ENCODE data around the gene UPK1B. TPM values are rescaled to one million over a fixed set of nuclear protein-coding genes. Genes with fewer than 3 reads are reported as not detected.

Gene UPK1B
- polyA plus RNA-seq, 2 of the 4 experiments (the other 2 are of a cell fraction), result 7.1 to 36.7 TPM

DNA sequence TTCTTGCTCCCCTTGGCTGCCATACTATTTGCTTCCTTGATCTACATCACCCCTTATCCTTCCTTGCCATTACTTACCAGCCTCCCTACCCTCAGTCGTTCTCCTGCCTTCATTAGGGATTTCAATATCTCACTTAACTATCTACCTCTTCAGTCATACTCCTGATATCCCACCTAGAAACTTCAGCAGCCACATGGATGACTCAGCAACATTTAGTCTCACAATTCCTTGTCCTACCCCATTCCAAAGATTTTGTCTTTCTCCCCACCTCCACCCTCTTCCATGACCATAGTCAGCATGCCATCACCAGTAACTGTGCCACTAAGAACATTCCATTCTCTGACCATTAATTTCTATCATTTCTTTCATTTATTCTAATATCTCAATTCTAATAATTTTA, 18.4 kb downstream of the UPK1B start (continued):
- TF ChIP-seq, protein P1, sequence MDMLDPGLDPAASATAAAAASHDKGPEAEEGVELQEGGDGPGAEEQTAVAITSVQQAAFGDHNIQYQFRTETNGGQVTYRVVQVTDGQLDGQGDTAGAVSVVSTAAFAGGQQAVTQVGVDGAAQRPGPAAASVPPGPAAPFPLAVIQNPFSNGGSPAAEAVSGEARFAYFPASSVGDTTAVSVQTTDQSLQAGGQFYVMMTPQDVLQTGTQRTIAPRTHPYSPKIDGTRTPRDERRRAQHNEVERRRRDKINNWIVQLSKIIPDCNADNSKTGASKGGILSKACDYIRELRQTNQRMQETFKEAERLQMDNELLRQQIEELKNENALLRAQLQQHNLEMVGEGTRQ (IDR thresholded peaks at IDR 0.05), result no peak
- TF ChIP-seq RFX5 (IDR thresholded peaks at IDR 0.05), result no peak

- WGBS (ENCODE audit: missing lambda C conversion rate), result 15% methylated on average over 7 of the region's 7 CpGs
- peak; percentile 54 to 56; a peak in 5 of 6 replicates for ATAC-seq
- DNase-seq (ENCODE audit: low read depth in 1 of 2, low spot score in 1 of 2), result peak in 1 of 2 experiments; percentile 62
- TF ChIP-seq TP53 (CRISPR knock-in tag; IDR thresholded peaks at IDR 0.05) (no peak), GATA3 (IDR thresholded peaks at IDR 0.05; ENCODE audit: borderline replicate concordance) (peak; percentile 47; the same call in 1 of the 2 replicates)
- Histone ChIP-seq H3K4me2 (peak overlapping the region; percentile 71), H3K27ac (peak overlapping the region; percentile 68 to 82), H3K4me1 (peaks cover 40% of the 10 kb centered on the region), H3K4me3 (no peak overlapping the region), H3K9me3 (no peaks in the 10 kb centered on the region)
- FAIRE-seq, result peak; percentile 87
- POLR2A ChIA-PET, result no interaction called here
- CTCF ChIA-PET, result interaction anchor here (1.1 kb wide), 1 partner anchor 47 kb away, joined by 5 read pairs; no protein-coding TSS in a partner anchor
Observed at GRCh38 chr3:119194237-119195150, 21.1 kb downstream of the UPK1B start.

- peak overlapping the region; percentile 68 to 82 for H3K27ac ChIP-seq
- H3K9me3 ChIP-seq, result no peaks in the 10 kb centered on the region
- no peak for TF ChIP-seq NR3C1 (IDR thresholded peaks at IDR 0.05)
- no peak for TF ChIP-seq HOXA7 (CRISPR knock-in tag; IDR thresholded peaks at IDR 0.05)
- TF ChIP-seq KDM1A (IDR thresholded peaks at IDR 0.05; ENCODE audit: low read depth), result no peak
- no peak for TF ChIP-seq ATOH8 (CRISPR knock-in tag; IDR thresholded peaks at IDR 0.05; ENCODE audit: low read depth)
- TF ChIP-seq KDM5A (IDR thresholded peaks at IDR 0.05), result no peak
- no peak for TF ChIP-seq CTCF (IDR thresholded peaks at IDR 0.05)
- TF ChIP-seq JUN (IDR thresholded peaks at IDR 0.05), result no peak
- TF ChIP-seq HDAC2 (IDR thresholded peaks at IDR 0.05), result no peak
- no peak for TF ChIP-seq RAD21 (conservative IDR thresholded peaks at IDR 0.05 in 1 of 2, IDR thresholded peaks at IDR 0.05 in 1 of 2)
- ChIA-PET POLR2A (no interaction called here), CTCF (interaction anchor here (0.6 to 1.1 kb wide), 2 partner anchors 12 to 46 kb away, joined by 3 to 5 read pairs; no protein-coding TSS in a partner anchor)
- 10% methylated on average over 1 of the region's 1 CpG for WGBS (ENCODE audit: missing lambda C conversion rate)
- DNase-seq (ENCODE audit: low read depth in 1 of 2, low spot score in 1 of 2) (no peak), ATAC-seq (peak; percentile 58 to 64; a peak in 5 of 6 replicates), FAIRE-seq (no peak)
- H3K4me2 ChIP-seq, result peak overlapping the region; percentile 71
- no peak overlapping the region for H3K4me3 ChIP-seq
- peaks cover 38% of the 10 kb centered on the region for H3K4me1 ChIP-seq
Observed at GRCh38 chr3:119195151-119195476, 21.7 kb downstream of the UPK1B start.

- peak; percentile 44 to 69; a peak in 4 of 6 replicates for ATAC-seq
- ChIA-PET CTCF (interaction anchor here (1.1 kb wide), 1 partner anchor 45 kb away, joined by 5 read pairs; no protein-coding TSS in a partner anchor), POLR2A (no interaction called here)
- Histone ChIP-seq H3K27ac (peak overlapping the region; percentile 68 to 72), H3K4me3 (no peak overlapping the region), H3K9me3 (no peaks in the 10 kb centered on the region), H3K4me2 (peak overlapping the region; percentile 71), H3K4me1 (peaks cover 38% of the 10 kb centered on the region)
- WGBS (ENCODE audit: missing lambda C conversion rate), result 36% methylated on average over 1 of the region's 1 CpG
- DNase-seq (ENCODE audit: low read depth in 1 of 2, low spot score in 1 of 2), result peak in 1 of 2 experiments; percentile 60
- peak; percentile 18 for FAIRE-seq
- TF ChIP-seq HOXB13 (CRISPR knock-in tag; IDR thresholded peaks at IDR 0.05; ENCODE audit: low read depth) (no peak), SREBF2 (IDR thresholded peaks at IDR 0.05) (no peak), CBX8 (IDR thresholded peaks at IDR 0.05) (no peak), HOXB5 (CRISPR knock-in tag; IDR thresholded peaks at IDR 0.05) (no peak), E2F6 (IDR thresholded peaks at IDR 0.05; ENCODE audit: borderline replicate concordance, low read depth) (no peak), SMC3 (IDR thresholded peaks at IDR 0.05) (no peak), HMGXB4 (CRISPR knock-in tag; IDR thresholded peaks at IDR 0.05; ENCODE audit: borderline replicate concordance) (no peak), EHMT2 (IDR thresholded peaks at IDR 0.05; ENCODE audit: low read depth) (no peak), HEYL (CRISPR knock-in tag; IDR thresholded peaks at IDR 0.05) (no peak), FOSB (CRISPR knock-in tag; IDR thresholded peaks at IDR 0.05) (no peak), JUN (IDR thresholded peaks at IDR 0.05) (no peak), ZNF302 (CRISPR knock-in tag; IDR thresholded peaks at IDR 0.05) (no peak)
- TF ChIP-seq, protein P2, sequence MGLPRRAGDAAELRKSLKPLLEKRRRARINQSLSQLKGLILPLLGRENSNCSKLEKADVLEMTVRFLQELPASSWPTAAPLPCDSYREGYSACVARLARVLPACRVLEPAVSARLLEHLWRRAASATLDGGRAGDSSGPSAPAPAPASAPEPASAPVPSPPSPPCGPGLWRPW (IDR thresholded peaks at IDR 0.05), result no peak
Observed at GRCh38 chr3:119195911-119196310, 22.5 kb downstream of the UPK1B start.
